H1 (cell line): ENCODE measurements around the gene MYL9. TPM values are rescaled to one million over a fixed set of nuclear protein-coding genes. Genes with fewer than 3 reads are reported as not detected.

Experiments
- CHD1 ChIP-seq: IDR thresholded peaks from 2 replicates; pipeline ENCODE4 v1.6.1; 2012; ENCODE audit warnings: low read depth, low read length, improper control_type of control experiment
- CHD7 ChIP-seq: fragments of 300-600 bp; sonication (generic); IDR thresholded peaks from 2 replicates; pipeline ENCODE4 v1.7.1; 2012; ENCODE audit warnings: low read length, moderate library complexity, mild to moderate bottlenecking, inconsistent platforms; ENCODE audit not compliant: insufficient replicate concordance
- CTCF ChIP-seq, 3 experiments: IDR thresholded peaks; 1 replicate in 2 of 3; 2 replicates in 1 of 3; pipeline versions ENCODE4 v1.5.1 to v1.6.1; 2011; ENCODE audit warnings: low read length in 3 of 3, mild to moderate bottlenecking in 3 of 3, inconsistent platforms in 2 of 3, low read depth in 1 of 3, moderate library complexity in 1 of 3; ENCODE audit not compliant: insufficient read depth in 1 of 3; ENCODE audit errors: control extremely low read depth in 1 of 3
- HDAC6 ChIP-seq: IDR thresholded peaks from one replicate; pipeline ENCODE4 v1.7.1; 2012; ENCODE audit warnings: low read depth, mild to moderate bottlenecking, inconsistent platforms, low read length, moderate library complexity
- PHF8 ChIP-seq: fragments of 200-600 bp; sonication (generic); conservative IDR thresholded peaks from 2 replicates; pipeline ENCODE4 v1.7.1; 2012; ENCODE audit warnings: low read depth, mild to moderate bottlenecking, inconsistent platforms, low read length, moderate library complexity
- POLR2A ChIP-seq, 2 experiments: IDR thresholded peaks; 1 replicate in 1 of 2; 2 replicates in 1 of 2; pipeline ENCODE4 v1.6.1; 2011; ENCODE audit warnings: low read depth in 2 of 2, low read length in 2 of 2, mild to moderate bottlenecking in 2 of 2; ENCODE audit errors: control extremely low read depth in 1 of 2
- TEAD4 ChIP-seq: IDR thresholded peaks from 2 replicates; pipeline ENCODE4 v1.6.1; 2012; ENCODE audit warnings: low read depth, low read length, inconsistent platforms, mixed read lengths
- polyA plus RNA-seq, 7 experiments: library from polyadenylated mRNA; depleted of rRNA in 3 of 7; stranded (reverse) in 5 of 7; unstranded in 2 of 7; fragments of >200 nt in 5 of 7; fragments of 200-250 nt in 2 of 7; gene quantifications; 1 replicate in 5 of 7; 2 replicates in 1 of 7; 4 replicates in 1 of 7; pipeline versions ENCODE4 v1.2.1 to v1.2.3, GENCODE V29; 2011 to 2013; ENCODE audit warnings: missing spikeins in 2 of 7, mixed read lengths in 2 of 7
- total RNA-seq: library from RNA; stranded (reverse); fragmentation: NEBNext Ultra II Directional; extraction: Animal tissue kit (Norgen Biotek cat#: 25700); gene quantifications from 2 replicates; pipeline ENCODE4 v1.2.1, GENCODE V29; 2021

MYL9 gene
- total and polyA plus RNA-seq, 2 of the 8 experiments (the other 6 are each of a cell fraction or from before 2014, with no cell fraction given): 26.8 to 193 TPM

GRCh38 chr20:36543184-36544133 lies 2.1 kb downstream of the MYL9 start (continued):
- TF ChIP-seq POLR2A (IDR thresholded peaks at IDR 0.05; ENCODE audit: control extremely low read depth in 1 of 2, low read depth in 2 of 2, low read length in 2 of 2) (no peak), CHD1 (no peak), TEAD4 (no peak), CTCF (IDR thresholded peaks at IDR 0.05; ENCODE audit: control extremely low read depth in 1 of 3, insufficient read depth in 1 of 3, low read depth in 1 of 3, low read length in 3 of 3) (no peak), HDAC6 (no peak), PHF8 (no peak), CHD7 (no peak)
